HS-5 (cell line): ENCODE results near the gene POU3F1.

ENCODE experiments used
- DNase-seq: peaks from one replicate; pipeline ENCODE4 v3.0.0-alpha.2; 2012; ENCODE audit warnings: low read depth

POU3F1 gene

DNA sequence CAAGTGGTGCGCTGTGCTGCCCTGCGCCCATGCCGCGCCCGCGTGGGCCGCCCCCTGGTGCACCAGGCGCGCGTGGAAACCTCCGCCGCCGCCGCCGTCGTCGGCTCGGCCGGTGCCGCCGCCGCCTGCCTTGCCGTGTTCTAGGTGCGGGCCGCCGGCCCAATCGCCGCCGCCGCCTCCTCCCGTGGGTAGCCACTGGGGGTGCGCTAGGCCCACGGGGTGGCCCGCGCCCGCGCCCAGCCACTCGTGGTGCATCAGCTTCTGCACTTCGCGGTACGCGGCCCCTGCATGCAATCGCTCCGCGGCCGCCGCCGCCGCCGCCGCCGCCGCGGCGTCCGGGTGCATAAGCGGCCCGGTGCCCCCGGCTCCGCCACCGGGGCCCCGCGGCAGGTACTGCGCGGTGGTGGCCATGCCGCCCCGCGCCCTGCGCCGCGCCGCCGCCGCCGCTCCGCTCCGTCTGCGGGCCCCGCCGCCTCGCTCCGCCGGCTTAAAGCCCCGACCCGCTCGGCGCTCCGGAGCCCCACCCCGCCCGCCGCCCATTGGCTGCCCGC, at the start of gene POU3F1:
TSS of gene POU3F1 (minus strand) at position 461 of the 551 bp plus-strand sequence. CDS start at position 411, 50 bp downstream.
- no peak for DNase-seq

DNA sequence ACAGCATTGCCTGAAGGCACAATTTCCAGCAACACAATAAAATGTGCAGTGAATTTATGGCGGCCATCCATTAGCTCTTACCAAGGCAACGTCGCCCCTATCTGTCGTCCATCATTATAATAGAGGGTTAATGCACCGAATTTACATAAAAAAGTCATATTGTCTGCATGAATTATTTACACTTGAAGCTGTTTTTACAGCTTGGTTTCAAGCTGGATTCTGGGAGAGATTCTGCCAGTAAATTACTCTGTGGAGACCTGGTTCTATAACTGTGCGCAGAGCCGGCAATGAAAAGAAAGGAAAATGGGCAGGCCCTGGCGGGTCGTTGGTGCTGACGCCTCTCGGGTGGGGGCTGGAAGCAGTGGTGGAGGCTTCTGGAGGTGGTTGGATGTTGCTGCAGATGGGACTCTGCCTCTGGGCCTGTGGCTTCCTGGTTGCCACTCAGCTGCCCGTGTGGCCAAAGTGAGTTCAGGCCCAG, 48.9 kb upstream of the POU3F1 start:
- DNase-seq, result no peak

DNA sequence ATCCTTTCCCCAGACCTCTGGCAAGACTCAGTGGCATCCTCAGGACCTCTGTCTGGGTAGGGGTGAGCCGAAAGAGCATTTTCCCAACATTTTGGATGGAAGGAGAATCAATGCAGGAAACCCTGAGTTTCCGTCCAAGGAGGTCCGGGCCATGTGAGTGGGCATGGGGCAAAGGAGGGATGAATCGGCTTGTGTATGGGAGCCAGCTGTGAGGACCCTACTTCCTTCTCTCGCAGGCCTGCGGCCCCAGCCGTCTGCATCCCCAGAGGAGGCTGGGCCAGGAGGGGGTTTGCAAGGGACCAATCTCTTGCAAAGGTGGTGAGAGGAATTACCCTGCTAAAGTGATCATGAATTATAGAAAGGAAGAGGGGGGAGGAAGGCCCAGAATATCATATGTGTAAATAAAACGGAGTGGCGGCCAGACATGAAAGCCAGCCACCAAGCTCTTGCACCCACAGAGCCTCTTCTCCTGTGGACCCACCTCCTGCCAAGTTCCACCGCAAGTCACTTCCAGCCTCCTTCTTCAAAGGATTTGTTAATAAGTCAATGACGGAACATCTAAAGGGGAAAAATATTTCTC, 48.2 kb upstream of the POU3F1 start:
- DNase-seq, result no peak

GRCh38 chr1:38093569-38094520, 47.3 kb upstream of the POU3F1 start:
- no peak for DNase-seq

GRCh38 chr1:38092256-38092655, 45.7 kb upstream of the POU3F1 start:
- DNase-seq, result no peak

- no peak for DNase-seq
Observed at GRCh38 chr1:38090796-38091195, 44.2 kb upstream of the POU3F1 start.

- DNase-seq, result no peak
Observed at GRCh38 chr1:38089712-38090360, 43.2 kb upstream of the POU3F1 start.

DNA sequence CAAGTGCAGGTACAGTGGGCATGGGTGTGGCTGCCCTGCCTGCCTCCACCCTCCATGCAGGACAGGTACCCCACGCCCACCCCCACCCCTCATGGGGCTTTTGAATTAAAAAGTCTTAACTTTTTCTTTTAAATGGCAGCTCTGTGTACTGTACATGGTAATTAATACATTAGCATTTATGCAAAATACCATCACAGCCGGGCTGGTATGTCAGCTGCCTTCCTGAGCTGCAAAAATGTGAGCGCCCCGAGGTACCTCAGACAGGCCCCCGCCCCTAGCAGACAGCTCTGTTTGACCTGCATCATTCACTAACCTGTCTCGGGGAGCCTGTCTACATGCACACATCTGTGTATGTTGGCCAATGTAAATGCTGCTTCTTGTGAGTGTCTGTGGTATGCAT, 42.2 kb upstream of the POU3F1 start:
- no peak for DNase-seq

GRCh38 chr1:38088366-38088765, 41.8 kb upstream of the POU3F1 start:
- no peak for DNase-seq

- DNase-seq, result no peak
Observed at GRCh38 chr1:38087676-38088075, 41.1 kb upstream of the POU3F1 start.

- DNase-seq, result no peak
Observed at GRCh38 chr1:38085666-38086330, 39.2 kb upstream of the POU3F1 start.

- no peak for DNase-seq
Observed at GRCh38 chr1:38084700-38085099, 38.1 kb upstream of the POU3F1 start.

GRCh38 chr1:38084113-38084512, 37.5 kb upstream of the POU3F1 start:
- DNase-seq, result no peak

- no peak for DNase-seq
Observed at GRCh38 chr1:38083541-38083940, 36.9 kb upstream of the POU3F1 start.

DNA sequence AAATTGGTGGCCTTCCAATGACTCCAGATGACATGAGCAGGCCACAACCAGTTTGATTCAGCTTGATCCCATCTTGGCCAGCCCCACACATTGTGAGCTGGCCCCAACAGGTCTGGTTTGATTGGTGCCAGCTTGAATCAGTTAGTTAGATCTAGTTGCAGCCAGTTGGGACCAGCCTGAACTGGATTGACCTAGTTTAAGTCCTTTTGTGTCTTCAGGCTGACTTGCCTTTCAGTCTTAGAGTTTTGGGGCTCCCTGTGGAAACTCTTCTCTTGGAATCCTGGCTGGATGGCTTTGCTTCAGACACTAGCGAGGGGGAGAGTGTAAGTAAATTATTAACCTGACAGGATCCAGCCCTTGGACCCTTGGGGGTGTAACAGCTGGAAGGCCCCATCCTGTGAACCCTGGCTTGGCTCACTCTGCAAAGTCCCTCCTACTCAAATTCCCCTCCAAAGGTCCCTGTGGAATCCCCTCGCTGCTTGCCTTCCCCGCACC, 36.2 kb upstream of the POU3F1 start:
- no peak for DNase-seq

DNA sequence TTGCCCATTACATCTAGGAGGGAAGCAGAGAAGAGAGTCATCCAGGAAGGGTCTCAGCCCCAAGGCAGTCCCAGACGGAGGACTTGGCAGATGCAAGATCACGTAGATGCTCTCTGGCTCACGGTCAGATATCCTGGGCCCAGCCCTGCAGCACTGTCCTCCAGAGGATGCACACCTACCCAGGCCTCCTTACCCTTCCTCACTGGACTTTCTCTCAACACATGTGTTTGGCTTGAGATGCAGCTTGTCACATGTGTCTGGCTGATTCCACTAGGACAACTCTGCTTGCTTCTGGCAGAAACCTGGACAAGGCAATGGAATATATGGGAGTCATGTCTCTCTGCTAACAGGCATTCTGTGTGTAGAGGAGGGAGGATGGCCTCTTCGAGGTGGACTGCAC, 32.4 kb upstream of the POU3F1 start:
- no peak for DNase-seq

DNA sequence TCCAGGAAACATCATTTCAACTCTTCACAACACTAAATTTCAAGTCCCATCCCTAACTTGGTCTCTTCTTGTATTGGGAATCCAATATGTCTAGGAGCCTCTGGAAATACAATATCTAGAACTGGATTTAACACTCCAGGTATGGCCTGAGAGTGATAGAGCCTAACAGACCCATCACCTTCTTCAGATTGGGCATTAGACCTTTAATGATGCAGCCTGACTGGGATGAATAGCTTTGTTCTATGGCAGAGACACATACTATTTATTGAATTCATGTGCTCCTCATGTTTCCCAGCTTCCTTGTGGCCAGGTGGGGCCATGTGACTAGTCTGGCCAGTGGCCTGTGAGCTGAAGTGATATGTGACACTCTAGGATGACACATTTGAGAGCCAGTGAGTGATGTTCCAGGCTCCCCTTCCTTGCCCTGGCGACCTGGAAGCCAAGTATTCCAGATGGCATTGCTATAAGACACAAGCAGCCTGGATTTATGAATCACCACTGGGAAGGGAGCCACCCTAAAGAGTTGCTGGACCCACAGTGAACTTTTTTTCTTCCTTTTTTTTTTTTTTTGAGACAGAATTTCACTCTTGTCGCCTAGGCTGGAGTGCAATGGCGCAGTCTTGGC, 31.0 kb upstream of the POU3F1 start:
- DNase-seq, result no peak

- DNase-seq, result no peak
Observed at GRCh38 chr1:38076455-38076854, 29.9 kb upstream of the POU3F1 start.

DNA sequence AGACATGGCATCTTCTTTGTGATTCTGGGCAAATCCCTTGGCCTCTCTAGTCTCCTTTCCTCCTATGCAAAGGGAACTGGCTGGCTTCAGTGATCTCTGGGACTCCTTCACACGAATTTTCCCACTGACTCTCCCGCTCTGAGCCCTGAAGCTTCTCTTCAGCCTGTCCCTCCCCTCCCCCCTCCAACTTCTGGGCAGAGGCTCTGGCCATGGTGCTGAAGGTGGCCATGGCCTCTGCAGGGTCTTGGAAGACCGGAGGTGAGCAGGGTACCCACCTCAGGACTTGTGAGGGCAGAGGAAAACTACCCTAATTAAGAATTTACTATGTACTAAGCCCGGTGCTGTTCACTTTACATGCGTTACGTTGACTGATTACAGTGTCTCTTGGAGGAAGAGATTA, 29.4 kb upstream of the POU3F1 start:
- no peak for DNase-seq

DNA sequence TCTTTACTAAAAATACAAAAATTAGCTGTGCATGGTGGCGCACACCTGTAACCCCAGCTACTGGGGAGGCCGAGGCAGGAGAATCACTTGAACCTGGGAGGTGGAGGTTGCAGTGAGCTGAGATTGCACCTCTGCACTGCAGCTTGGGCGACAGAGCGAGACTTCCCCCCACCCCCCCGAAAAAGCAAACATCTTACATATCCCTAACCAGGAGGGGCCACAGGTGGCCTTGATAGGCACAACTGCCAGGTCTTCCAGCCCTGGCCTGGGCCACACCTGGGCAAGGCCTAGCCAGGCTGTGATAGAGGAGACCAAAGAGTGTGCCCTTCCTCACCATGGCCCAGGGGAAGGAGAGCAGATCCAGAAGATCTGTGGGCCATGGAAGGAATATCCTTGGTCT, 28.6 kb upstream of the POU3F1 start:
- DNase-seq, result no peak

- DNase-seq, result no peak
Observed at GRCh38 chr1:38074302-38074677, 27.7 kb upstream of the POU3F1 start.
